Activated naive CD4-positive, alpha-beta T cell (primary cell): ENCODE results near the gene LPO.

ENCODE experiments used
- DNase-seq, 4 experiments: peaks; one replicate each; lab custom pipeline; 2025; lab: John Stamatoyannopoulos, UW

The LPO gene

DNA sequence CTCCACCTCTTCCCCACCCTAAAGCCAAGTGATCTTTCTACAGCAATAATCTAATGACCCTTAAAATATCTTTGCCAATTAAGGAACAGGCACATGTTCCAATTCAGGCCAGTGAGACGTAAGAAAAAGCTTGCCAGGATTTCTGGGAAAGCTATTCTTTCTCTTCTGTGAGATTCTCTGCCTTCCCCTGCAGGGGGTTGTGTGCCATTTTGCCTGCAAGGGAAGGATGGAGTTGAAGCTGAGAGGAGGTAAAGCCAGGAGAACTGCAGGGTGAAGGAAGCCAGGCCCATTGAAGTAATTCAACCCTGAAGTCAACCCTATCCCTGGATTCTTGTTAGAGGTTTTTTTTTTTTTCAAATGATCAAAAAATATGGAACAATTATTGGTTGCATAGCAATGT lies 9.0 kb upstream of the LPO start:
- no peak for DNase-seq

DNA sequence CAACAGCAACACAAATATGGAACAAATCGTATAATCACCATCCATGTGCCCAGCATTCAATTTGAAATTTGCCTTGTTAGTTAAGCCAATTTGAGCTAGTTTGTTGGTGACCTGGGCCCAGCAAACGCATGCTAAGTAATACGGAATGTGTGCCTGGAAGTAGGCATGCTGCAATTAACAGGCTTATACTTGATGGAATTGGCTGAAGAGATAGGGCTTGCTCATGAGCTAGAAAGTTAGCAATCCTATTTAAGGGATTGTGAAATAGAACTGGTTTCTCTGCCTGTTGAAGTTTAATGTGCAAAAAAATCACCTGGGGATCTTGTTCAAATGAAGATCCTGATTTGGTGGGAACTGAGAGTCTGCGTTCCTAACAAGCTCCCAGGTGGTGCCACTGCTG lies 8.5 kb upstream of the LPO start:
- DNase-seq = no peak

DNA sequence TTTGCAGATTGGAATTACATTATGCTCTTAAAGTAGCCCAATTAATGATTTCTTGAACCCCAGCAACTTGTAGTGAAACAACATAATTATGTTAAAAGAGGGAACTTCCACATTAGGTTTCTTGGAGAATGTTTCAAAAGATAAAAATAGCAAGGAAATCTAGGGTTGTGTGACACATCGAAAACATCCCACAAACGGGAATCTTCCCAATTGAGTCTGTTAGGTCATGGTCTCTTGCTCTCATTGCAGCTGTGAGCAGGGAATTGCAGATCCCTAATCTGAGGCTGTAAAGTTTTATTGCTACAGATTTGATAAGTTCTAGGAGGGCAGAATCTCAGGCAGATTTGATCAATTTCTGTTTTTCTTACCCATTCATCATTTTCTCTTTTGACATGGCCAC lies 6.7 kb upstream of the LPO start:
- no peak for DNase-seq

GRCh38 chr17:58232707-58233156 lies 5.7 kb upstream of the LPO start:
- DNase-seq = no peak

- no peak for DNase-seq
Measured at GRCh38 chr17:58233543-58233942, 4.8 kb upstream of the LPO start.

DNA sequence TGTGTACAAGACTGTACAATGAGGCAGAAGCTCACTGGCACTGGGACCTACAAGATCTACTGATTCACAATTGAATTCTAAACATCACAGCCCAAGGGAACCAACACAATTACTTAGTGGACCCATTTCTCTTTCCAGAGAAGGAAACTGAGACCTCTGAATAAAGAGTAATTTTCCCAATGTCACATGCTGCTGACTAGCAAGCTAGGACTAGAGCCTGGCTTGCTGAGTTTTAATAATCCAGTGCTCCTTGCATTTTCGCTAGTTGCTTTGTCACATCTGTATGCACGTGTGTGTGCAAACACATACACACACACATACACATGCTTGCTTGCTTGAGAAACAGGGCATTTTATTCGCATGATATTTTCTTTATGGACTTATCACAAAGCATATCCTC lies 3.9 kb upstream of the LPO start:
- DNase-seq = no peak

- no peak for DNase-seq
Measured at GRCh38 chr17:58235821-58236220, 2.6 kb upstream of the LPO start.

- DNase-seq = no peak
Measured at GRCh38 chr17:58236394-58236793, 2.0 kb upstream of the LPO start.

DNA sequence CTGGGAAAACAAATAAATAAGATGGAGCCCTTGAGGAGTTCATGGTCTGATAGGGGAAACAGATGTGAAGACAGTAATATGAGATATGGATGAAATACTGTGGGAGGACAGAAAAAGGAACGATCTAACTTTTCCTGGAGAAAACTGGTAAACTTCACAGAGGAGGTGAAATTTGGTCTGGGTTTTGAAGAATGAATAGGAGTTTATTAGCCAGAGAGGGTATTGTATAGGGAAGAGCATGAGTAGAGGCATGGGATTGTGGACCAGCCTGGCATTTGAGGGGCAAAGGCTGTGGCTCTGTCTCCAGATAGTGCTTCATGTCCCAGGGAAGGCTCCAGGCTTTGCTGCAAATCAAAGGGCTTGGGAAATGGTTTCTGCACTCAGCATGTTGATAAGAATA lies 1.6 kb downstream of the LPO start:
- DNase-seq = no peak

- DNase-seq = no peak
Measured at GRCh38 chr17:58242171-58242784, 3.9 kb downstream of the LPO start.

DNA sequence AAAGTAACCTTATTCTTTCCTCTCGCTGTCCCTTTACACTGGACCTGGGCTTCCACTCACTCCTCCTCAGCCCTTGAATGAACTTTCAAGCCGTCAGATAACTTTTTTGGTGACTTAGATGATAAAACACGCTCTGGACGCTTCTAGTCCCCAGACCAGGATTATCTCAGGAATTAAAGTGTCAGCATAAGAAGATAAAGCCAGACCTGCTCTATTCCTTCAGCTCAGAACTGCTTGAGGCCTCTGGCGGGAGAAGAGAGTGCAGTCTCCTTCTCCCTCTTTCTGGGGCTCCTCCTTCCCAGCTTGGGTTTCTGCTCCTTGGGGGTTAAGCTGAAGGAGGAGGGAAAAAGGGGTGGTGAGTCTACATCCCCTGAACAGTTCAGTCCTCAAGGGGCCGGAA lies 6.6 kb downstream of the LPO start:
- no peak for DNase-seq

DNA sequence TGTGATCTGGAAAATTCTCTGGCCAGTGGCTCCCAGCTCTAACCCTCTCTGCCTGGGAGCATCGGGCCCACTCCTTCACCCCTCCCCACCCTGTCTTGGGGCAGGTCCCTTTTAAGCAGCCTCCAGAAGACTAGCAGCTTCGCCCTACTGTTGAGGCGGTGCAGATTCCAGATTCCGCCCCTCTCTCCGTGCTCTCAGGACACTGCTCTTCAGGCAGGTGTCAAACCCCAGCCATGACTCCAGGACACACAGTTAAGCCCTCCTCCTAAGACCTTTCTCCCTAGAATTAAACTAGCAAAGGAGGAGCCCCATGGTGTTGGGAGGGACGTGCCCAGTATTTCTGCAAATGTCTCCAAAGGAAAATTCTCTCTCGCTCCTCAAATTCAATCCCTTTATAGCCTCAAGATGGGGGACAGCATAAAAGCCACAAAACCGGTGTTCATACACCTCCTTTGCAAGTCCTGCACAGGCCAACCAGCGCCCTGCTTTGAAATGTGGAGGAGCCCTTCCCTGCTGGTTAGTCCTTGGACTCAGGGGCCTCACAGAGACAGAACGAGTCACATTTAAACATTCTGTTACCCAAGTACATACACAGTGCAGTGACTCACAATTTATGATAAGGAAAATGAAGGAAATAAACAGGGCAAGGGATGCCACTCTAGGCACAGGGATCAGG lies 7.2 kb downstream of the LPO start:
- DNase-seq = no peak

- DNase-seq = no peak
Measured at GRCh38 chr17:58246104-58246740, 7.8 kb downstream of the LPO start.

GRCh38 chr17:58246781-58247180 lies 8.4 kb downstream of the LPO start:
- DNase-seq = no peak

- DNase-seq = no peak
Measured at GRCh38 chr17:58247511-58248363, 9.4 kb downstream of the LPO start.

GRCh38 chr17:58248955-58249269 lies 10.5 kb downstream of the LPO start:
- DNase-seq = no peak

GRCh38 chr17:58249270-58250133 lies 11.1 kb downstream of the LPO start:
- peak; percentile 54 to 68 (median 64) for DNase-seq

- no peak for DNase-seq
Measured at GRCh38 chr17:58250344-58251011, 12.1 kb downstream of the LPO start.

- no peak for DNase-seq
Measured at GRCh38 chr17:58252141-58252540, 13.8 kb downstream of the LPO start.

- no peak for DNase-seq
Measured at GRCh38 chr17:58253082-58253481, 14.7 kb downstream of the LPO start.

- no peak for DNase-seq
Measured at GRCh38 chr17:58254803-58255202, 16.4 kb downstream of the LPO start.
